ENCODE data around the gene FLNB. TPM values are rescaled to one million over a fixed set of nuclear protein-coding genes. Genes with fewer than 3 reads are reported as not detected.

FLNB gene
- total and polyA plus RNA-seq, 10 of the 15 experiments (the other 5 are each of a cell fraction or from before 2014, with no cell fraction given) = 13.6 to 51.8 (median 26.4) TPM

- Histone ChIP-seq H4K20me1 (ENCODE audit: control insufficient read depth, insufficient read depth) (no peaks in the 10 kb centered on the region), H3K9me3 (replicated peaks; ENCODE audit: control insufficient read depth, insufficient read depth, low read length) (no peaks in the 10 kb centered on the region), H3K9ac (ENCODE audit: control insufficient read depth, insufficient read depth, low read length) (no peak overlapping the region), H3K79me2 (ENCODE audit: control insufficient read depth, insufficient read depth, low read length) (no peaks in the 10 kb centered on the region), H3K36me3 (ENCODE audit: control insufficient read depth in 2 of 2, insufficient read depth in 2 of 2, low read length in 1 of 2) (no peaks in the 10 kb centered on the region), H3K27me3 (replicated peaks in 1 of 2; ENCODE audit: control insufficient read depth in 2 of 2, insufficient read depth in 2 of 2, low read length in 1 of 2) (no peaks in the 10 kb centered on the region), H3K4me2 (ENCODE audit: control insufficient read depth, insufficient read depth) (no peak overlapping the region), H3K27ac (ENCODE audit: control insufficient read depth, insufficient read depth) (no peak overlapping the region), H3K4me1 (ENCODE audit: control insufficient read depth, insufficient read depth, low read length) (no peaks in the 10 kb centered on the region), H3K4me3 (no peak overlapping the region), H2AFZ (ENCODE audit: control insufficient read depth, low read depth, low read length) (no peak overlapping the region)
- TF ChIP-seq ZBTB33 (IDR thresholded peaks at IDR 0.05) = no peak
- TF ChIP-seq ZNF274 (IDR thresholded peaks at IDR 0.05; ENCODE audit: insufficient read depth, insufficient read length) = no peak
- no peak for TF ChIP-seq BCLAF1 (IDR thresholded peaks at IDR 0.05)
- TF ChIP-seq SMAD1 (IDR thresholded peaks at IDR 0.05; ENCODE audit: low read depth, partially characterized antibody) = no peak
- TF ChIP-seq NBN (IDR thresholded peaks at IDR 0.05) = no peak
- no peak for TF ChIP-seq SMARCA5 (IDR thresholded peaks at IDR 0.05)
- TF ChIP-seq CEBPZ (IDR thresholded peaks at IDR 0.05; ENCODE audit: low read depth, low read length) = no peak
- TF ChIP-seq TARDBP (IDR thresholded peaks at IDR 0.05; ENCODE audit: borderline replicate concordance) = no peak
- no peak for TF ChIP-seq E4F1 (IDR thresholded peaks at IDR 0.05; ENCODE audit: borderline replicate concordance, partially characterized antibody)
- no peak for TF ChIP-seq TCF7 (IDR thresholded peaks at IDR 0.05; ENCODE audit: borderline replicate concordance)
- TF ChIP-seq GATAD2B (conservative IDR thresholded peaks at IDR 0.05; ENCODE audit: low read depth) = no peak
- TF ChIP-seq ATF2 (IDR thresholded peaks at IDR 0.05; ENCODE audit: low read length) = no peak
- TF ChIP-seq SP1 (IDR thresholded peaks at IDR 0.05; ENCODE audit: low read depth, low read length) = no peak
- TF ChIP-seq YBX1 (IDR thresholded peaks at IDR 0.05) = no peak
- intact Hi-C loops (cut with micrococcal nuclease; ENCODE audit: unreplicated experiment) (no loop called here), in situ Hi-C loops (cut with MboI) (no loop called here)
- CTCF ChIA-PET = interaction anchor here (0.6 kb wide), 1 partner anchor 38 kb away, joined by 3 read pairs; no protein-coding TSS in a partner anchor
- no TSS peak for BruUV-seq (replicated peaks)
- FAIRE-seq (no peak), ATAC-seq (no peak), DNase-seq (ENCODE audit: low read depth, low spot score) (no peak)
- SMC1A ChIA-PET (ENCODE audit: uncharacterized antibody, unreplicated experiment) = no interaction called here
- WGBS (ENCODE audit: insufficient coverage, insufficient replicate concordance, low lambda C conversion rate, missing lambda C conversion rate) = 55% methylated on average over 3 of the region's 3 CpGs
- RAD21 ChIA-PET (ENCODE audit: unreplicated experiment) = no interaction called here
- POLR2A ChIA-PET = interaction anchor here (0.6 to 0.7 kb wide), 2 partner anchors 21 to 54 kb away, joined by 3 read pairs; no protein-coding TSS in a partner anchor
Measured at GRCh38 chr3:58066842-58067241, 58.6 kb downstream of the FLNB start.

Data from GM12878 (cell line).